ENCODE measurements around the gene ATOH8.

ATOH8 gene

GRCh38 chr2:85755122-85756027 is 1.6 kb downstream of the ATOH8 start:
- H3K27ac ChIP-seq (ENCODE audit: low read length, poor library complexity, severe bottlenecking) = no peak overlapping the region
- DNase-seq = peak; percentile 40
- peak overlapping the region; percentile 92 for H2BK15ac ChIP-seq (ENCODE audit: low read depth, poor library complexity, severe bottlenecking)
- peak overlapping the region; percentile 63 to 93 for H3K18ac ChIP-seq (ENCODE audit: low read depth in 1 of 2, low read length in 2 of 2)
- no peaks in the 10 kb centered on the region for H3K9me3 ChIP-seq (ENCODE audit: control insufficient read depth, low read length)
- peaks cover 4% of the 10 kb centered on the region for H3K79me1 ChIP-seq (replicated peaks; ENCODE audit: low read length, poor library complexity, severe bottlenecking)
- peak overlapping the region; percentile 59 to 94 for H3K4me3 ChIP-seq (ENCODE audit: insufficient read depth in 1 of 2, low read depth in 1 of 2, low read length in 2 of 2)
- H2AFZ ChIP-seq (ENCODE audit: low read depth, low read length) = no peak overlapping the region
- peaks cover 0 to 3% of the 10 kb centered on the region in 2 experiments for H3K36me3 ChIP-seq (ENCODE audit: control insufficient read depth in 1 of 2, insufficient read depth in 2 of 2, low read depth in 1 of 2, low read length in 2 of 2)
- peak overlapping the region; percentile 43 for H4K91ac ChIP-seq (ENCODE audit: low read length)
- peak overlapping the region in 1 of 2 experiments; percentile 73 for H3K14ac ChIP-seq (ENCODE audit: low read length in 2 of 2)
- peak overlapping the region in 1 of 2 experiments; percentile 49 for H3K23ac ChIP-seq (ENCODE audit: low read length in 2 of 2)
- no peak overlapping the region for H2BK120ac ChIP-seq (ENCODE audit: low read depth, low read length)
- H3K9ac ChIP-seq (ENCODE audit: low read length) = peak overlapping the region; percentile 91
- H3K4me1 ChIP-seq (ENCODE audit: control insufficient read depth, insufficient read depth, low read depth, low read length) = peaks cover 37% of the 10 kb centered on the region
- peak overlapping the region; percentile 37 to 76 for H3K4ac ChIP-seq (ENCODE audit: low read depth in 1 of 2, low read length in 2 of 2)
- peaks cover 4 to 45% of the 10 kb centered on the region in 2 experiments for H3K27me3 ChIP-seq (ENCODE audit: control insufficient read depth in 1 of 2, insufficient read depth in 1 of 2, low read length in 2 of 2)
- H4K8ac ChIP-seq (ENCODE audit: low read length) = peak overlapping the region; percentile 31
- H2BK5ac ChIP-seq (ENCODE audit: low read depth, low read length, poor library complexity, severe bottlenecking) = no peak overlapping the region
- peak overlapping the region; percentile 96 for H3K4me2 ChIP-seq (ENCODE audit: low read length, poor library complexity, severe bottlenecking)
- H2BK12ac ChIP-seq (ENCODE audit: low read length in 2 of 2) = peak overlapping the region; percentile 18 to 32
- 4% methylated on average over 32 of the region's 33 CpGs for WGBS
- H2AK5ac ChIP-seq (ENCODE audit: low read length, severe bottlenecking) = no peak overlapping the region

GRCh38 chr2:85756195-85756594 is 2.4 kb downstream of the ATOH8 start:
- Histone ChIP-seq H2BK5ac (ENCODE audit: low read depth, low read length, poor library complexity, severe bottlenecking) (no peak overlapping the region), H2AFZ (ENCODE audit: low read depth, low read length) (no peak overlapping the region), H2BK120ac (ENCODE audit: low read depth, low read length) (no peak overlapping the region), H4K91ac (ENCODE audit: low read length) (peak overlapping the region; percentile 71), H3K4me2 (ENCODE audit: low read length, poor library complexity, severe bottlenecking) (no peak overlapping the region), H3K4me1 (ENCODE audit: control insufficient read depth, insufficient read depth, low read depth, low read length) (peaks cover 38% of the 10 kb centered on the region), H3K9ac (ENCODE audit: low read length) (peak overlapping the region; percentile 91), H3K9me3 (ENCODE audit: control insufficient read depth, low read length) (no peaks in the 10 kb centered on the region), H3K27me3 (ENCODE audit: control insufficient read depth in 1 of 2, insufficient read depth in 1 of 2, low read length in 2 of 2) (peaks cover 4 to 44% of the 10 kb centered on the region in 2 experiments), H3K4me3 (ENCODE audit: insufficient read depth in 1 of 2, low read depth in 1 of 2, low read length in 2 of 2) (peak overlapping the region in 1 of 2 experiments; percentile 94), H3K79me1 (replicated peaks; ENCODE audit: low read length, poor library complexity, severe bottlenecking) (peaks cover 4% of the 10 kb centered on the region), H4K8ac (ENCODE audit: low read length) (no peak overlapping the region), H2BK15ac (ENCODE audit: low read depth, poor library complexity, severe bottlenecking) (peak overlapping the region; percentile 73), H2BK12ac (ENCODE audit: low read length in 2 of 2) (peak overlapping the region in 1 of 2 experiments; percentile 76), H3K27ac (ENCODE audit: low read length, poor library complexity, severe bottlenecking) (no peak overlapping the region), H3K4ac (ENCODE audit: low read depth in 1 of 2, low read length in 2 of 2) (peak overlapping the region in 1 of 2 experiments; percentile 11), H3K36me3 (ENCODE audit: control insufficient read depth in 1 of 2, insufficient read depth in 2 of 2, low read depth in 1 of 2, low read length in 2 of 2) (peaks cover 0 to 3% of the 10 kb centered on the region in 2 experiments), H3K23ac (ENCODE audit: low read length in 2 of 2) (no peak overlapping the region), H3K14ac (ENCODE audit: low read length in 2 of 2) (peak overlapping the region in 1 of 2 experiments; percentile 44), H2AK5ac (ENCODE audit: low read length, severe bottlenecking) (no peak overlapping the region), H3K18ac (ENCODE audit: low read depth in 1 of 2, low read length in 2 of 2) (peak overlapping the region in 1 of 2 experiments; percentile 66)
- DNase-seq = no peak
- WGBS = 87% methylated on average over 6 of the region's 6 CpGs

GRCh38 chr2:85756822-85757435 is 3.1 kb downstream of the ATOH8 start:
- Histone ChIP-seq H2AK5ac (ENCODE audit: low read length, severe bottlenecking) (no peak overlapping the region), H3K4ac (ENCODE audit: low read depth in 1 of 2, low read length in 2 of 2) (no peak overlapping the region), H3K36me3 (ENCODE audit: control insufficient read depth in 1 of 2, insufficient read depth in 2 of 2, low read depth in 1 of 2, low read length in 2 of 2) (peaks cover 0 to 3% of the 10 kb centered on the region in 2 experiments), H3K4me2 (ENCODE audit: low read length, poor library complexity, severe bottlenecking) (no peak overlapping the region), H3K18ac (ENCODE audit: low read depth in 1 of 2, low read length in 2 of 2) (peak overlapping the region in 1 of 2 experiments; percentile 42), H4K8ac (ENCODE audit: low read length) (no peak overlapping the region), H3K14ac (ENCODE audit: low read length in 2 of 2) (no peak overlapping the region), H3K9me3 (ENCODE audit: control insufficient read depth, low read length) (no peaks in the 10 kb centered on the region), H3K27ac (ENCODE audit: low read length, poor library complexity, severe bottlenecking) (no peak overlapping the region), H2AFZ (ENCODE audit: low read depth, low read length) (no peak overlapping the region), H4K91ac (ENCODE audit: low read length) (no peak overlapping the region), H2BK120ac (ENCODE audit: low read depth, low read length) (no peak overlapping the region), H2BK5ac (ENCODE audit: low read depth, low read length, poor library complexity, severe bottlenecking) (no peak overlapping the region), H3K9ac (ENCODE audit: low read length) (peak overlapping the region; percentile 91), H2BK15ac (ENCODE audit: low read depth, poor library complexity, severe bottlenecking) (no peak overlapping the region), H3K79me1 (replicated peaks; ENCODE audit: low read length, poor library complexity, severe bottlenecking) (peaks cover 4% of the 10 kb centered on the region), H3K4me1 (ENCODE audit: control insufficient read depth, insufficient read depth, low read depth, low read length) (peaks cover 36% of the 10 kb centered on the region), H2BK12ac (ENCODE audit: low read length in 2 of 2) (peak overlapping the region in 1 of 2 experiments; percentile 29), H3K4me3 (ENCODE audit: insufficient read depth in 1 of 2, low read depth in 1 of 2, low read length in 2 of 2) (no peak overlapping the region), H3K27me3 (ENCODE audit: control insufficient read depth in 1 of 2, insufficient read depth in 1 of 2, low read length in 2 of 2) (peaks cover 4 to 37% of the 10 kb centered on the region in 2 experiments), H3K23ac (ENCODE audit: low read length in 2 of 2) (no peak overlapping the region)
- WGBS = 88% methylated on average over 9 of the region's 9 CpGs
- no peak for DNase-seq

GRCh38 chr2:85757860-85758259 is 4.1 kb downstream of the ATOH8 start:
- Histone ChIP-seq H3K4me1 (ENCODE audit: control insufficient read depth, insufficient read depth, low read depth, low read length) (peaks cover 36% of the 10 kb centered on the region), H2BK5ac (ENCODE audit: low read depth, low read length, poor library complexity, severe bottlenecking) (no peak overlapping the region), H2AK5ac (ENCODE audit: low read length, severe bottlenecking) (no peak overlapping the region), H3K9ac (ENCODE audit: low read length) (no peak overlapping the region), H3K36me3 (ENCODE audit: control insufficient read depth in 1 of 2, insufficient read depth in 2 of 2, low read depth in 1 of 2, low read length in 2 of 2) (peaks cover 0 to 3% of the 10 kb centered on the region in 2 experiments), H2BK15ac (ENCODE audit: low read depth, poor library complexity, severe bottlenecking) (no peak overlapping the region), H2BK120ac (ENCODE audit: low read depth, low read length) (no peak overlapping the region), H3K27ac (ENCODE audit: low read length, poor library complexity, severe bottlenecking) (no peak overlapping the region), H2BK12ac (ENCODE audit: low read length in 2 of 2) (no peak overlapping the region), H3K79me1 (replicated peaks; ENCODE audit: low read length, poor library complexity, severe bottlenecking) (peaks cover 4% of the 10 kb centered on the region), H3K4me3 (ENCODE audit: insufficient read depth in 1 of 2, low read depth in 1 of 2, low read length in 2 of 2) (no peak overlapping the region), H4K91ac (ENCODE audit: low read length) (no peak overlapping the region), H3K4ac (ENCODE audit: low read depth in 1 of 2, low read length in 2 of 2) (no peak overlapping the region), H3K4me2 (ENCODE audit: low read length, poor library complexity, severe bottlenecking) (no peak overlapping the region), H3K9me3 (ENCODE audit: control insufficient read depth, low read length) (no peaks in the 10 kb centered on the region), H2AFZ (ENCODE audit: low read depth, low read length) (no peak overlapping the region), H4K8ac (ENCODE audit: low read length) (no peak overlapping the region), H3K23ac (ENCODE audit: low read length in 2 of 2) (no peak overlapping the region), H3K18ac (ENCODE audit: low read depth in 1 of 2, low read length in 2 of 2) (no peak overlapping the region), H3K27me3 (ENCODE audit: control insufficient read depth in 1 of 2, insufficient read depth in 1 of 2, low read length in 2 of 2) (peaks cover under 1 to 27% of the 10 kb centered on the region in 2 experiments), H3K14ac (ENCODE audit: low read length in 2 of 2) (no peak overlapping the region)
- WGBS = 100% methylated on average over 4 of the region's 5 CpGs
- DNase-seq = no peak

Measured in mesenchymal stem cell (in vitro differentiated cells and primary cell).